Measurements from ENCODE around the gene RSL1D1. TPM values are rescaled to one million over a fixed set of nuclear protein-coding genes. Genes with fewer than 3 reads are reported as not detected.

The RSL1D1 gene
- total and polyA plus RNA-seq, 9 of the 15 experiments (the other 6 are each of a cell fraction or from before 2014, with no cell fraction given) = 259 to 753 (median 373) TPM

DNA sequence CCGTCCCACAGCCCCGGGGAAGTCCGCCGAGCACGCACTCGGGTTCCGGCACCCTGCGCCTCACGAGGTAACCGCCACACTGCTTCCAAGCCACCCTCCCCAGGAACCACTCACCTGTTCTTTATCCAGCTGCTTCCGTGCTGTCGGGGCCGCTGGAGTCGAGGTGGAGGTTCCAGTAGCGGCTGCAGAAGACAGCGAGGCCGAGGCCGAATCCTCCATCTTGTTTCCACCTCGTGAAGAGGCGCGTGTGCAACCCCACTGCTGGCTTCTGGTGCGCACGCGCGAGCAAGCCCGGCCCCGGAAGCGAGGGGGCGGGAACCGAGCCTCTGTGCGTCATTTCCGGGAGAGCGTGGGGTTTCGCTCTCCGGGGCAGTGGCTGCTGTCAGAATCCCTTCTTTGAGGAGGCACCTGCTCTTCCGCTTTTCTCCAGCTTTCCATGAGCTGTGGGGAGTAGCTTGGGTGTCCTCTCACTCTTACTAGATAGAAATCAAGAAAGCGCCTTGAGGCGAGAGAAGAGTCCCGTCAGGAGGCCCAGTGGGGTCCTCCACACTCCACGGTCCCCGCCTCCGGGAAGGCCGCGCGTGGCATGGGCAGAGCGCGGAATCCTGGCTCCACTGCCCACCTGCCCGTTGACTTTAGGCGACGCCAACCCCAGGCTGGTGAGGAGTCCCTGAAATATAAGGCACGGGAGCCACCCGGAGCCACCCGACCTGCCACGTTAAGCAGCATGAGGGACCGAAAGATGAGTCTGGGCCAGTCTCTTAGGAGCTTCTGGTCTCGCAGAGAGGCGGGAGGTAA is at the start of gene RSL1D1 (continued):
- TF ChIP-seq ZNF609 (CRISPR knock-in tag; IDR thresholded peaks at IDR 0.05; ENCODE audit: borderline replicate concordance) (no peak), ZNF282 (CRISPR knock-in tag; IDR thresholded peaks at IDR 0.05) (0 out of 2 replicates have a peak, but pooled peaks have one; percentile 24), HDAC2 (IDR thresholded peaks at IDR 0.05) (peak; percentile 73), SRF (CRISPR knock-in tag; IDR thresholded peaks at IDR 0.05) (0 out of 4 replicates have a peak, but pooled peaks of 1 of the 2 experiments have one; percentile 14), TAF15 (IDR thresholded peaks at IDR 0.05; ENCODE audit: low read depth, low read length) (no peak), E2F8 (IDR thresholded peaks at IDR 0.05; ENCODE audit: low read depth, partially characterized antibody) (peak; percentile 75), ZNF23 (CRISPR knock-in tag; IDR thresholded peaks at IDR 0.05) (no peak), RBBP5 (IDR thresholded peaks at IDR 0.05; ENCODE audit: borderline replicate concordance, insufficient read depth, low read length, poor library complexity, severe bottlenecking) (peak; percentile 94), PCBP1 (IDR thresholded peaks at IDR 0.05; ENCODE audit: low read depth, low read length, poor library complexity, severe bottlenecking) (no peak), POLR2A (conservative IDR thresholded peaks at IDR 0.05) (peak; percentile 98), HNRNPLL (IDR thresholded peaks at IDR 0.05; ENCODE audit: low read depth, low read length, poor library complexity, severe bottlenecking) (peak; percentile 40)
- TF ChIP-seq, protein P1, sequence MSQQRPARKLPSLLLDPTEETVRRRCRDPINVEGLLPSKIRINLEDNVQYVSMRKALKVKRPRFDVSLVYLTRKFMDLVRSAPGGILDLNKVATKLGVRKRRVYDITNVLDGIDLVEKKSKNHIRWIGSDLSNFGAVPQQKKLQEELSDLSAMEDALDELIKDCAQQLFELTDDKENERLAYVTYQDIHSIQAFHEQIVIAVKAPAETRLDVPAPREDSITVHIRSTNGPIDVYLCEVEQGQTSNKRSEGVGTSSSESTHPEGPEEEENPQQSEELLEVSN (IDR thresholded peaks at IDR 0.05; ENCODE audit: borderline replicate concordance in 1 of 2, extremely low read depth in 1 of 2, insufficient read depth in 1 of 2, insufficient read length in 1 of 2, low read depth in 1 of 2, low read length in 1 of 2, poor library complexity in 1 of 2, severe bottlenecking in 1 of 2) = peak in 1 of 2 experiments; percentile 17
- TF ChIP-seq, protein P2, sequence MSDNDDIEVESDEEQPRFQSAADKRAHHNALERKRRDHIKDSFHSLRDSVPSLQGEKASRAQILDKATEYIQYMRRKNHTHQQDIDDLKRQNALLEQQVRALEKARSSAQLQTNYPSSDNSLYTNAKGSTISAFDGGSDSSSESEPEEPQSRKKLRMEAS (CRISPR knock-in tag; IDR thresholded peaks at IDR 0.05) = peak; percentile 92
- TF ChIP-seq, protein P3, sequence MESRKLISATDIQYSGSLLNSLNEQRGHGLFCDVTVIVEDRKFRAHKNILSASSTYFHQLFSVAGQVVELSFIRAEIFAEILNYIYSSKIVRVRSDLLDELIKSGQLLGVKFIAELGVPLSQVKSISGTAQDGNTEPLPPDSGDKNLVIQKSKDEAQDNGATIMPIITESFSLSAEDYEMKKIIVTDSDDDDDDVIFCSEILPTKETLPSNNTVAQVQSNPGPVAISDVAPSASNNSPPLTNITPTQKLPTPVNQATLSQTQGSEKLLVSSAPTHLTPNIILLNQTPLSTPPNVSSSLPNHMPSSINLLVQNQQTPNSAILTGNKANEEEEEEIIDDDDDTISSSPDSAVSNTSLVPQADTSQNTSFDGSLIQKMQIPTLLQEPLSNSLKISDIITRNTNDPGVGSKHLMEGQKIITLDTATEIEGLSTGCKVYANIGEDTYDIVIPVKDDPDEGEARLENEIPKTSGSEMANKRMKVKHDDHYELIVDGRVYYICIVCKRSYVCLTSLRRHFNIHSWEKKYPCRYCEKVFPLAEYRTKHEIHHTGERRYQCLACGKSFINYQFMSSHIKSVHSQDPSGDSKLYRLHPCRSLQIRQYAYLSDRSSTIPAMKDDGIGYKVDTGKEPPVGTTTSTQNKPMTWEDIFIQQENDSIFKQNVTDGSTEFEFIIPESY (CRISPR knock-in tag; IDR thresholded peaks at IDR 0.05) = 0 out of 2 replicates have a peak, but pooled peaks have one; percentile 45

Data from K562 (cell line).